Neural progenitor cell (in vitro differentiated cells): ENCODE data around the gene SRXN1.

Source experiments
- CTCF ChIP-seq: fragments of 200-600 bp; sonication (generic); IDR thresholded peaks from 2 replicates; pipeline ENCODE4 v1.5.1; 2017; ENCODE audit warnings: antibody characterized with exemption, mild to moderate bottlenecking
- EZH2 ChIP-seq: fragments of 200-600 bp; sonication (generic); IDR thresholded peaks from 2 replicates; pipeline ENCODE4 v1.6.1; 2017; ENCODE audit warnings: antibody characterized with exemption, mild to moderate bottlenecking, moderate library complexity

- TF ChIP-seq CTCF (no peak), EZH2 (no peak)
These were observed 39.0 kb upstream of the SRXN1 start for GRCh38 chr20:692044-692443.
